NT2/D1 (cell line): Measurements from ENCODE around the gene UBE2Q1.
A peak's percentile ranks its signal among the peaks of the same experiment; 100 is the strongest.

Experiments
- DNase-seq: peaks from one replicate; pipeline ENCODE4 v3.0.0-alpha.2; 2011; ENCODE audit warnings: low read depth, low spot score
- H3K27me3 ChIP-seq: 2 replicates; pipeline ENCODE4 v1.6.0; 2011; ENCODE audit warnings: mild to moderate bottlenecking; ENCODE audit not compliant: insufficient read length, insufficient read depth
- H3K36me3 ChIP-seq: 2 replicates; pipeline ENCODE4 v1.6.1; 2011; ENCODE audit warnings: mild to moderate bottlenecking, low read length, mixed read lengths; ENCODE audit not compliant: insufficient read depth, insufficient read length
- H3K4me1 ChIP-seq: 2 replicates; pipeline ENCODE4 v1.5.1; 2011; ENCODE audit not compliant: insufficient read depth, insufficient read length
- H3K4me3 ChIP-seq: 2 replicates; pipeline ENCODE4 v1.5.1; 2011; ENCODE audit warnings: low read depth; ENCODE audit not compliant: insufficient read length
- H3K9ac ChIP-seq: 2 replicates; pipeline ENCODE4 v1.6.0; 2011; ENCODE audit warnings: low read depth; ENCODE audit not compliant: insufficient read length
- H3K9me3 ChIP-seq: 2 replicates; pipeline ENCODE4 v1.5.1; 2011; ENCODE audit warnings: mild to moderate bottlenecking, low read length; ENCODE audit not compliant: insufficient read depth
- SUZ12 ChIP-seq: IDR thresholded peaks from 2 replicates; pipeline ENCODE4 v1.6.1; 2011; ENCODE audit not compliant: insufficient read length, insufficient read depth; ENCODE audit errors: extremely low read depth
- YY1 ChIP-seq: IDR thresholded peaks from 2 replicates; pipeline ENCODE4 v1.6.1; 2011; ENCODE audit not compliant: insufficient read length, insufficient read depth
- ZNF274 ChIP-seq: IDR thresholded peaks from 2 replicates; pipeline ENCODE4 v1.6.1; 2011; ENCODE audit warnings: mild to moderate bottlenecking, low read depth, low read length

Gene UBE2Q1

GRCh38 chr1:154502066-154502743 lies 56.3 kb downstream of the UBE2Q1 start, which contains the start of the genes SHE and TDRD10:
SHE (minus strand) TSS chr1:154502412; CDS start chr1:154502026, 386 bp downstream.
TDRD10 (plus strand) TSS chr1:154502219; CDS start chr1:154506904, 4,685 bp downstream.
- Histone ChIP-seq H3K27me3 (peaks cover 55% of the 10 kb centered on the region), H3K36me3 (no peaks in the 10 kb centered on the region), H3K4me1 (no peaks in the 10 kb centered on the region), H3K9ac (peak within 1 kb of the TSS; percentile 39), H3K4me3 (peak within 1 kb of the TSS; percentile 38), H3K9me3 (peaks cover 12% of the 10 kb centered on the region)
- no peak for DNase-seq
- TF ChIP-seq SUZ12: peak; percentile 43
- no peak for TF ChIP-seq YY1

GRCh38 chr1:154501423-154502065 lies 56.9 kb downstream of the UBE2Q1 start:
- Histone ChIP-seq H3K9ac (peak overlapping the region; percentile 39), H3K36me3 (no peaks in the 10 kb centered on the region), H3K9me3 (peaks cover 12% of the 10 kb centered on the region), H3K4me1 (no peaks in the 10 kb centered on the region), H3K4me3 (peak overlapping the region; percentile 38), H3K27me3 (peaks cover 55% of the 10 kb centered on the region)
- TF ChIP-seq SUZ12 (peak; percentile 76), ZNF274 (no peak)
- no peak for DNase-seq

- no peak overlapping the region for H3K9ac ChIP-seq
- H3K9me3 ChIP-seq: peaks cover 5% of the 10 kb centered on the region
- TF ChIP-seq SUZ12 (no peak), ZNF274 (no peak), YY1 (no peak)
- peaks cover 55% of the 10 kb centered on the region for H3K27me3 ChIP-seq
- DNase-seq: no peak
- H3K36me3 ChIP-seq: no peaks in the 10 kb centered on the region
- H3K4me3 ChIP-seq: no peak overlapping the region
- H3K4me1 ChIP-seq: no peaks in the 10 kb centered on the region
Observed at GRCh38 chr1:154500533-154500932, 57.9 kb downstream of the UBE2Q1 start.

GRCh38 chr1:154499446-154499845 lies 59.0 kb downstream of the UBE2Q1 start:
- no peak overlapping the region for H3K4me3 ChIP-seq
- H3K9ac ChIP-seq: no peak overlapping the region
- H3K27me3 ChIP-seq: peaks cover 55% of the 10 kb centered on the region
- peaks cover 5% of the 10 kb centered on the region; the same call in 1 of the 2 replicates for H3K9me3 ChIP-seq
- no peaks in the 10 kb centered on the region for H3K4me1 ChIP-seq
- no peak for DNase-seq
- TF ChIP-seq SUZ12 (peak; percentile 20), ZNF274 (no peak)
- H3K36me3 ChIP-seq: no peaks in the 10 kb centered on the region
